HEK293T (cell line): ENCODE results near the gene PRR7.

Source experiments
- ARNT ChIP-seq: fragments of 450-650 bp; IDR thresholded peaks from 2 replicates; pipeline ENCODE4 v1.6.1; 2017; ENCODE audit warnings: mild to moderate bottlenecking
- BHLHE40 ChIP-seq: fragments of 450-650 bp; IDR thresholded peaks from 2 replicates; pipeline ENCODE4 v1.6.1; 2016; ENCODE audit warnings: mild to moderate bottlenecking, moderate library complexity, borderline replicate concordance
- ELF4 ChIP-seq: fragments of 450-650 bp; IDR thresholded peaks from 2 replicates; pipeline ENCODE4 v1.6.1; 2017; ENCODE audit warnings: antibody characterized with exemption
- FOXK2 ChIP-seq: fragments of 450-650 bp; IDR thresholded peaks from 2 replicates; pipeline ENCODE4 v1.6.1; 2016; ENCODE audit warnings: mild to moderate bottlenecking
- FOXM1 ChIP-seq: fragments of 450-650 bp; IDR thresholded peaks from 2 replicates; pipeline ENCODE4 v1.6.1; 2017; ENCODE audit warnings: mild to moderate bottlenecking, borderline replicate concordance
- HDGF ChIP-seq: fragments of 450-650 bp; IDR thresholded peaks from 2 replicates; pipeline ENCODE4 v1.6.1; 2017; ENCODE audit warnings: antibody characterized with exemption, borderline replicate concordance
- L3MBTL2 ChIP-seq: fragments of 450-650 bp; conservative IDR thresholded peaks from 2 replicates; pipeline ENCODE4 v1.6.1; 2016; ENCODE audit warnings: mild to moderate bottlenecking
- NFRKB ChIP-seq: fragments of 450-650 bp; IDR thresholded peaks from 2 replicates; pipeline ENCODE4 v1.6.1; 2016; ENCODE audit warnings: mild to moderate bottlenecking, moderate library complexity
- SP1 ChIP-seq: fragments of 450-650 bp; IDR thresholded peaks from 2 replicates; pipeline ENCODE4 v1.6.1; 2017
- SUZ12 ChIP-seq: fragments of 450-650 bp; IDR thresholded peaks from 2 replicates; pipeline ENCODE4 v1.6.1; 2016; ENCODE audit warnings: mild to moderate bottlenecking
- TARDBP ChIP-seq: fragments of 450-650 bp; IDR thresholded peaks from 2 replicates; pipeline ENCODE4 v1.6.1; 2016
- ZNF384 ChIP-seq: fragments of 450-650 bp; IDR thresholded peaks from 2 replicates; pipeline ENCODE4 v1.6.1; 2016

DNA sequence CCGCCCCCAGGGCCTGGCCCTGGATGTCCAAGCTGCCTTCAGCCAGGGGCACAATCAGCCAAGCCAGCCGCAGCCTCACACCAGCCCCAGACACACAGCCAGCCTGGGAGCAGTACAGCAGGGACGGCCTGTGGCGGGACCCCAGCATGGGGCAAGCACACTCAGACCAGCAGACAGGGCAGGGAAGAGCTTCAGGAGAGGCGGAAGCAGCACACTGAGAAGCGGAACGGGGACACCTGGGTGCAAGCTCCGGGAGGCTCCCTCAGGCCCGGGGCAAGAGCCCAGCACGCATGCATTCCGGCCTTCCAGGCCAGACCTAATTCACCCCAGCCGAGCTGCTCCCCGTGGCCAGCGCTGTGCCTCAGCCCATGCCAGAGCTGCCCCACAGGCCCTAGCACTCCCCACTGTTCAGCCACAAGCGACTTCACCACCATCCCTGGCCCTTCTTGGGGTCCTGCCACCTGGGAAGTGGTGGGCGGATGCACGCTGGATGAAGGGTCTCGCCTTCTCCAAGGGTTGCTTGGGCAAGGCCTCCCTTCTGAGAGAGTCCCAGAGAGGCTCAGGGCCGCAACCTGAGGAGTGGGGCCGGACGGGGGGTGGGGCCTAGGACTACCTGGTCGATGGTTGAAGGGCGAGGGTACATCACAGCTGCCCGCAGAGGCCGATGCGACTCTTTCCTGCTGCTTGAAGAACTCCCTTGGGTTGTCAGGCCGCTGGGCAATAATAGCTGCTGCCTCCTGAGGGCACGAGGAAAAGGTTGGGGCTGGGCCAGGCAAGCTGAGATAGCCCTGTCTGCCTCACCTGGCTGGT lies 13.4 kb downstream of the PRR7 start:
- TF ChIP-seq SUZ12 (no peak), L3MBTL2 (no peak), TARDBP (no peak), BHLHE40 (no peak), ARNT (no peak), ELF4 (no peak), FOXM1 (no peak), HDGF (no peak), FOXK2 (no peak), NFRKB (no peak), ZNF384 (no peak), SP1 (no peak)
